H1 (cell line): ENCODE measurements around the gene HEPACAM. TPM values are rescaled to one million over a fixed set of nuclear protein-coding genes. Genes with fewer than 3 reads are reported as not detected.

Source experiments
- CTCF ChIA-PET: fragments of 300-600 bp; sonication (Branson Sonifier 250); formaldehyde crosslinking; loops from one replicate; lab custom pipeline; 2021; ENCODE audit not compliant: partially characterized antibody; lab: Charles Lee
- POLR2A ChIA-PET: fragments of 300-600 bp; sonication (Branson Sonifier 250); formaldehyde crosslinking; loops from one replicate; lab custom pipeline; 2021; ENCODE audit warnings: inconsistent platforms; ENCODE audit not compliant: partially characterized antibody; lab: Charles Lee
- DNase-seq, 2 experiments: peaks; one replicate each; pipeline versions ENCODE4 v3.0.0 to v3.0.0-alpha.2; 2010 to 2022; ENCODE audit warnings: low spot score in 2 of 2, low read depth in 1 of 2, mixed read lengths in 1 of 2
- FAIRE-seq: peaks from 2 replicates; lab custom pipeline; 2011; peaks lifted over from hg19 to GRCh38; lab: Jason Lieb, UNC
- H2AFZ ChIP-seq: 2 replicates; pipeline ENCODE4 v1.8.1; 2012; ENCODE audit warnings: low read length, inconsistent platforms
- H2AK5ac ChIP-seq: 2 replicates; pipeline ENCODE4 v1.6.1; 2013; ENCODE audit warnings: low read depth, low read length
- H2BK120ac ChIP-seq: replicated peaks from 2 replicates; pipeline ENCODE3; 2013; ENCODE audit warnings: low read depth, low read length, inconsistent platforms
- H2BK12ac ChIP-seq: 2 replicates; pipeline ENCODE4 v1.6.1; 2013; ENCODE audit warnings: low read depth, low read length
- H2BK15ac ChIP-seq: 2 replicates; pipeline ENCODE4 v1.6.1; 2013; ENCODE audit warnings: low read length
- H2BK20ac ChIP-seq: 2 replicates; pipeline ENCODE4 v1.6.1; 2013; ENCODE audit warnings: low read length
- H2BK5ac ChIP-seq: 2 replicates; pipeline ENCODE4 v1.6.1; 2013; ENCODE audit warnings: low read depth, low read length
- H3K14ac ChIP-seq: 2 replicates; pipeline ENCODE4 v1.6.1; 2013; ENCODE audit warnings: inconsistent platforms; ENCODE audit not compliant: insufficient read length
- H3K18ac ChIP-seq: 2 replicates; pipeline ENCODE4 v1.6.1; 2013; ENCODE audit warnings: low read length; ENCODE audit errors: extremely low read depth
- H3K23ac ChIP-seq: 2 replicates; pipeline ENCODE4 v1.6.1; 2013; ENCODE audit warnings: inconsistent platforms; ENCODE audit not compliant: insufficient read length
- H3K23me2 ChIP-seq: 2 replicates; pipeline ENCODE4 v1.6.1; 2013; ENCODE audit warnings: low read depth, low read length
- H3K27ac ChIP-seq: 2 replicates; pipeline ENCODE4 v1.6.1; 2011; ENCODE audit warnings: low read depth, low read length, inconsistent platforms
- H3K27me3 ChIP-seq, 4 experiments: replicated peaks in 1 of 4; 1 replicate in 1 of 4; 2 replicates in 3 of 4; pipeline versions ENCODE4 v1.6.1 to v1.8.1; 2011 to 2013; ENCODE audit warnings: low read length in 3 of 4, mild to moderate bottlenecking in 3 of 4, inconsistent platforms in 2 of 4, mixed read lengths in 2 of 4, moderate library complexity in 1 of 4; ENCODE audit not compliant: control insufficient read depth in 3 of 4, insufficient read depth in 3 of 4; ENCODE audit errors: extremely low read depth in 1 of 4
- H3K36me3 ChIP-seq, 4 experiments: 2 replicates each; pipeline versions ENCODE4 v1.6.1 to v1.8.1; 2011 to 2013; ENCODE audit warnings: mild to moderate bottlenecking in 4 of 4, low read length in 3 of 4, moderate library complexity in 2 of 4, control low read depth in 1 of 4, inconsistent platforms in 1 of 4; ENCODE audit not compliant: insufficient read depth in 4 of 4, control insufficient read depth in 2 of 4
- H3K4ac ChIP-seq: replicated peaks from 2 replicates; pipeline ENCODE3; 2013; ENCODE audit warnings: low read length, low read depth, mixed read lengths, inconsistent platforms; ENCODE audit not compliant: insufficient read length
- H3K4me1 ChIP-seq, 4 experiments: replicated peaks in 1 of 4; 1 replicate in 1 of 4; 2 replicates in 3 of 4; pipeline versions ENCODE4 v1.6.1 to v1.8.1; 2011 to 2013; ENCODE audit warnings: low read length in 3 of 4, inconsistent platforms in 2 of 4, mixed read lengths in 1 of 4; ENCODE audit not compliant: insufficient read depth in 4 of 4, control insufficient read depth in 3 of 4
- H3K4me2 ChIP-seq, 2 experiments: 2 replicates each; pipeline versions ENCODE4 v1.6.1 to v1.8.1; 2011 to 2013; ENCODE audit warnings: low read depth in 2 of 2, low read length in 2 of 2, control low read depth in 1 of 2, inconsistent platforms in 1 of 2, mild to moderate bottlenecking in 1 of 2; ENCODE audit not compliant: insufficient read depth in 1 of 2
- H3K4me3 ChIP-seq, 4 experiments: fragments of 200-600, 300-600 bp in 1 of 4; sonication (generic), shearing (Covaris generic), sonication (Bioruptor Twin) in 1 of 4; 2 replicates each; pipeline versions ENCODE4 v1.5.1 to v1.8.1; 2011 to 2016; ENCODE audit warnings: low read length in 4 of 4, low read depth in 3 of 4, control low read depth in 2 of 4, inconsistent platforms in 2 of 4, mild to moderate bottlenecking in 2 of 4, mixed read lengths in 1 of 4, moderate library complexity in 1 of 4; ENCODE audit not compliant: insufficient read depth in 2 of 4; ENCODE audit errors: extremely low read depth in 1 of 4
- H3K56ac ChIP-seq: replicated peaks from 2 replicates; pipeline ENCODE3; 2013; ENCODE audit warnings: low read depth, mild to moderate bottlenecking, mixed read lengths, low read length, inconsistent platforms; ENCODE audit not compliant: insufficient read length
- H3K79me1 ChIP-seq: 2 replicates; pipeline ENCODE4 v1.6.1; 2013; ENCODE audit warnings: low read depth, low read length, control low read depth
- H3K79me2 ChIP-seq, 2 experiments: 2 replicates each; pipeline versions ENCODE4 v1.6.1 to v1.8.1; 2012 to 2013; ENCODE audit warnings: low read length in 2 of 2, mild to moderate bottlenecking in 2 of 2, inconsistent platforms in 1 of 2; ENCODE audit not compliant: insufficient read depth in 2 of 2, control insufficient read depth in 1 of 2
- H3K9ac ChIP-seq, 4 experiments: replicated peaks in 1 of 4; 1 replicate in 1 of 4; 2 replicates in 3 of 4; pipeline versions ENCODE4 v1.6.1 to v1.8.1; 2011 to 2013; ENCODE audit warnings: low read depth in 3 of 4, low read length in 3 of 4, control low read depth in 2 of 4, mild to moderate bottlenecking in 2 of 4, moderate library complexity in 2 of 4, inconsistent platforms in 1 of 4; ENCODE audit errors: extremely low read depth in 1 of 4
- H3K9me3 ChIP-seq, 2 experiments: 2 replicates each; pipeline versions ENCODE4 v1.6.1 to v1.8.1; 2012 to 2013; ENCODE audit warnings: mild to moderate bottlenecking in 2 of 2, moderate library complexity in 2 of 2, control low read depth in 1 of 2, inconsistent platforms in 1 of 2, low read depth in 1 of 2, low read length in 1 of 2, mixed read lengths in 1 of 2; ENCODE audit not compliant: insufficient read depth in 2 of 2
- H4K20me1 ChIP-seq, 2 experiments: replicated peaks in 1 of 2; 2 replicates each; pipeline versions ENCODE3 to v1.8.1; 2011 to 2013; ENCODE audit warnings: inconsistent platforms in 2 of 2, low read length in 2 of 2, mild to moderate bottlenecking in 1 of 2; ENCODE audit not compliant: insufficient read depth in 2 of 2, control insufficient read depth in 1 of 2
- H4K5ac ChIP-seq: 2 replicates; pipeline ENCODE4 v1.6.1; 2013; ENCODE audit warnings: low read length, low read depth, mixed read lengths, inconsistent platforms; ENCODE audit not compliant: insufficient read length
- H4K8ac ChIP-seq: 2 replicates; pipeline ENCODE4 v1.8.0; 2013; ENCODE audit warnings: mild to moderate bottlenecking, moderate library complexity, low read length, inconsistent platforms; ENCODE audit not compliant: insufficient read depth; ENCODE audit errors: extremely low read depth
- H4K91ac ChIP-seq: replicated peaks from 2 replicates; pipeline ENCODE3; 2013; ENCODE audit warnings: low read length, mixed read lengths, inconsistent platforms; ENCODE audit not compliant: insufficient read length
- E2F6 ChIP-seq: IDR thresholded peaks from 2 replicates; pipeline ENCODE4 v1.6.1; 2012; ENCODE audit warnings: inconsistent platforms
- HDAC2 ChIP-seq, 2 experiments: fragments of 300-600 bp in 1 of 2; sonication (generic) in 1 of 2; IDR thresholded peaks; 2 replicates each; pipeline ENCODE4 v1.6.1; 2011 to 2012; ENCODE audit warnings: low read depth in 2 of 2, low read length in 2 of 2, mild to moderate bottlenecking in 2 of 2, moderate library complexity in 2 of 2, borderline replicate concordance in 1 of 2, inconsistent platforms in 1 of 2
- KDM4A ChIP-seq: IDR thresholded peaks from one replicate; pipeline ENCODE4 v1.7.1; 2012; ENCODE audit warnings: low read depth, mild to moderate bottlenecking, moderate library complexity, low read length, inconsistent platforms; ENCODE audit not compliant: severe bottlenecking
- MAX ChIP-seq: IDR thresholded peaks from 2 replicates; pipeline ENCODE4 v1.6.1; 2012; ENCODE audit warnings: inconsistent platforms
- POLR2AphosphoS5 ChIP-seq: IDR thresholded peaks from 2 replicates; pipeline ENCODE4 v1.6.1; 2011; ENCODE audit warnings: low read depth, low read length
- RBBP5 ChIP-seq: IDR thresholded peaks from 2 replicates; pipeline ENCODE4 v1.7.1; 2012; ENCODE audit warnings: low read depth, mild to moderate bottlenecking, inconsistent platforms, low read length, moderate library complexity, borderline replicate concordance
- SIN3A ChIP-seq, 2 experiments: IDR thresholded peaks in 1 of 2; conservative IDR thresholded peaks in 1 of 2; 2 replicates each; pipeline ENCODE4 v1.6.1; 2011 to 2012; ENCODE audit warnings: low read length in 2 of 2, improper control_type of control experiment in 1 of 2, low read depth in 1 of 2, mild to moderate bottlenecking in 1 of 2
- SUZ12 ChIP-seq: fragments of 200-600 bp; sonication (generic); IDR thresholded peaks from 2 replicates; pipeline ENCODE4 v1.6.1; 2012; ENCODE audit warnings: mild to moderate bottlenecking, inconsistent platforms, low read length, moderate library complexity, mixed read lengths
- TEAD4 ChIP-seq: IDR thresholded peaks from 2 replicates; pipeline ENCODE4 v1.6.1; 2012; ENCODE audit warnings: low read depth, low read length, inconsistent platforms, mixed read lengths
- YY1 ChIP-seq: IDR thresholded peaks from 2 replicates; pipeline ENCODE4 v1.6.1; 2011; ENCODE audit warnings: low read depth, mild to moderate bottlenecking, low read length
- WGBS, 2 experiments: shearing (Covaris generic) in 1 of 2; methylation state at CpG; one replicate each; pipeline versions ENCODE4 v1.1.6 to v1.1.7; 2013 to 2015; ENCODE audit warnings: low lambda C conversion rate in 2 of 2, mixed read lengths in 2 of 2, inconsistent platforms in 1 of 2, low coverage in 1 of 2, missing lambda C conversion rate in 1 of 2; ENCODE audit not compliant: insufficient replicate concordance in 2 of 2, insufficient coverage in 1 of 2, insufficient read length in 1 of 2; ENCODE audit errors: extremely low coverage in 1 of 2, missing lambda C conversion rate in 1 of 2; 5-methylcytosine and 5-hydroxymethylcytosine counted together
- polyA plus RNA-seq, 7 experiments: library from polyadenylated mRNA; depleted of rRNA in 3 of 7; stranded (reverse) in 5 of 7; unstranded in 2 of 7; fragments of >200 nt in 5 of 7; fragments of 200-250 nt in 2 of 7; gene quantifications; 1 replicate in 5 of 7; 2 replicates in 1 of 7; 4 replicates in 1 of 7; pipeline versions ENCODE4 v1.2.1 to v1.2.3, GENCODE V29; 2011 to 2013; ENCODE audit warnings: missing spikeins in 2 of 7, mixed read lengths in 2 of 7
- total RNA-seq: library from RNA; stranded (reverse); fragmentation: NEBNext Ultra II Directional; extraction: Animal tissue kit (Norgen Biotek cat#: 25700); gene quantifications from 2 replicates; pipeline ENCODE4 v1.2.1, GENCODE V29; 2021

The HEPACAM gene
- total and polyA plus RNA-seq, 2 of the 8 experiments (the other 6 are each of a cell fraction or from before 2014, with no cell fraction given), result not detected

- H3K18ac ChIP-seq, result no peak overlapping the region; the same call in none of the 2 replicates
- peak overlapping the region in 2 of 4 experiments; percentile 4 to 13; a peak in 1 of 7 replicates for H3K9ac ChIP-seq
- no peak overlapping the region for H2BK5ac ChIP-seq
- H3K14ac ChIP-seq, result no peak overlapping the region
- peak; percentile 7 for FAIRE-seq
- no peaks in the 10 kb centered on the region for H3K79me1 ChIP-seq
- H2BK12ac ChIP-seq, result no peak overlapping the region
- POLR2A ChIA-PET, result interaction anchor here (1.6 to 1.7 kb wide), 2 partner anchors 33 to 34 kb away, joined by 3 to 5 read pairs; partner anchors contain the start of gene CCDC15
- WGBS, 2 experiments, result 8% methylated on average over 52 of the region's 82 CpGs; no CpG with 5 or more reads in 1 of the 2 experiments
- H2BK20ac ChIP-seq, result no peak overlapping the region
- H3K27ac ChIP-seq, result no peak overlapping the region
- H3K23me2 ChIP-seq, result peaks cover 7% of the 10 kb centered on the region
- peak overlapping the region; percentile 35 to 57 (median 44) for H3K4me3 ChIP-seq
- H4K20me1 ChIP-seq, result no peaks in the 10 kb centered on the region
- no peak overlapping the region for H3K23ac ChIP-seq
- H4K8ac ChIP-seq, result peak overlapping the region; percentile 73; the same call in 1 of the 2 replicates
- H2AK5ac ChIP-seq, result no peak overlapping the region
- H3K79me2 ChIP-seq, result no peaks in the 10 kb centered on the region
- CTCF ChIA-PET, result interaction anchor here (0.7 to 3.8 kb wide), 13 partner anchors 8 to 220 kb away, joined by 3 to 16 read pairs (median 3); partner anchors contain the start of gene ROBO4
- H2BK120ac ChIP-seq, result no peak overlapping the region
- no peaks in the 10 kb centered on the region for H3K9me3 ChIP-seq
- no peak overlapping the region for H3K4ac ChIP-seq
- peak overlapping the region; percentile 67 to 69 for H3K4me2 ChIP-seq
- peaks cover 9 to 59% (median 44%) of the 10 kb centered on the region in 4 experiments for H3K27me3 ChIP-seq
- no peak overlapping the region for H3K56ac ChIP-seq
- no peak overlapping the region for H4K91ac ChIP-seq
- no peak overlapping the region for H2BK15ac ChIP-seq
- no peak overlapping the region for H4K5ac ChIP-seq
- peak in 1 of 2 experiments; percentile 83 for DNase-seq
- peak overlapping the region; percentile 83 for H2AFZ ChIP-seq
- no peaks in the 10 kb centered on the region for H3K36me3 ChIP-seq
- peaks cover 0 to 4% (median 2%) of the 10 kb centered on the region in 4 experiments; a peak in 3 of 7 replicates for H3K4me1 ChIP-seq
- TF ChIP-seq RBBP5, result peak; percentile 38; the same call in 1 of the 2 replicates
- peak; percentile 78 for TF ChIP-seq SUZ12
- TF ChIP-seq E2F6, result peak; percentile 94
- no peak for TF ChIP-seq YY1
- TF ChIP-seq TEAD4, result peak; percentile 64; the same call in 1 of the 2 replicates
- TF ChIP-seq MAX, result peak; percentile 94
- TF ChIP-seq SIN3A (conservative IDR thresholded peaks at IDR 0.05 in 1 of 2, IDR thresholded peaks at IDR 0.05 in 1 of 2; ENCODE audit: low read depth in 1 of 2, low read length in 2 of 2), result no peak
- TF ChIP-seq KDM4A, result peak; percentile 94
- TF ChIP-seq POLR2AphosphoS5, result no peak
- no peak; a peak in 1 of 4 replicates for TF ChIP-seq HDAC2 (IDR thresholded peaks at IDR 0.05; ENCODE audit: borderline replicate concordance in 1 of 2, low read depth in 2 of 2, low read length in 2 of 2)
Observed at GRCh38 chr11:124920870-124921609, 14.8 kb downstream of the HEPACAM start.
